GM19025 (cell line): ENCODE data around the gene STXBP1.
"Not testable (repeated sequence)": the region's sequence is repeated elsewhere in the genome, so short reads cannot be mapped to it uniquely, and the experiment has no call there.

ENCODE experiments used
- ATAC-seq: cut with Tn5 transposase; IDR thresholded peaks from one replicate; pipeline ENCODE4 v1.9.1; 2021; ENCODE audit warnings: mild to moderate bottlenecking, low read depth, moderate library complexity; ENCODE audit not compliant: unreplicated experiment

STXBP1 gene

GRCh38 chr9:127575875-127576778 is 36.0 kb upstream of the STXBP1 start:
- ATAC-seq: no peak

- ATAC-seq: not testable (repeated sequence)
Measured at GRCh38 chr9:127577194-127577593, 34.9 kb upstream of the STXBP1 start.

- ATAC-seq: no peak
Measured at GRCh38 chr9:127578627-127578951, 33.5 kb upstream of the STXBP1 start.

GRCh38 chr9:127578952-127579853 is 32.9 kb upstream of the STXBP1 start:
- ATAC-seq: peak; percentile 48

GRCh38 chr9:127580366-127580765 is 31.7 kb upstream of the STXBP1 start:
- no peak for ATAC-seq

- no peak for ATAC-seq
Measured at GRCh38 chr9:127580879-127581475, 31.1 kb upstream of the STXBP1 start.

GRCh38 chr9:127584474-127584805 is 27.6 kb upstream of the STXBP1 start:
- not testable (repeated sequence) for ATAC-seq

- no peak for ATAC-seq
Measured at GRCh38 chr9:127585161-127585819, 26.8 kb upstream of the STXBP1 start.

- ATAC-seq: no peak
Measured at GRCh38 chr9:127586096-127586495, 26.0 kb upstream of the STXBP1 start.

GRCh38 chr9:127586537-127586936 is 25.5 kb upstream of the STXBP1 start:
- ATAC-seq: no peak

- ATAC-seq: no peak
Measured at GRCh38 chr9:127587966-127588365, 24.1 kb upstream of the STXBP1 start.

GRCh38 chr9:127588740-127589506 is 23.2 kb upstream of the STXBP1 start:
- no peak for ATAC-seq

- ATAC-seq: no peak
Measured at GRCh38 chr9:127589955-127590370, 22.1 kb upstream of the STXBP1 start.

GRCh38 chr9:127595611-127596010 is 16.5 kb upstream of the STXBP1 start:
- ATAC-seq: no peak

GRCh38 chr9:127598839-127599549 is 13.1 kb upstream of the STXBP1 start:
- ATAC-seq: no peak

GRCh38 chr9:127599550-127599891 is 12.6 kb upstream of the STXBP1 start:
- ATAC-seq: no peak

GRCh38 chr9:127603226-127603625 is 8.9 kb upstream of the STXBP1 start:
- ATAC-seq: no peak

GRCh38 chr9:127606043-127606442 is 6.0 kb upstream of the STXBP1 start:
- ATAC-seq: no peak
